ENCODE measurements around the gene NDUFS6. TPM values are rescaled to one million over a fixed set of nuclear protein-coding genes. Genes with fewer than 3 reads are reported as not detected.
A peak's percentile ranks its signal among the peaks of the same experiment; 100 is the strongest.

Gene NDUFS6
- total and polyA plus RNA-seq, 4 donors: 18.0 to 67.9 (median 39.6) TPM

DNA sequence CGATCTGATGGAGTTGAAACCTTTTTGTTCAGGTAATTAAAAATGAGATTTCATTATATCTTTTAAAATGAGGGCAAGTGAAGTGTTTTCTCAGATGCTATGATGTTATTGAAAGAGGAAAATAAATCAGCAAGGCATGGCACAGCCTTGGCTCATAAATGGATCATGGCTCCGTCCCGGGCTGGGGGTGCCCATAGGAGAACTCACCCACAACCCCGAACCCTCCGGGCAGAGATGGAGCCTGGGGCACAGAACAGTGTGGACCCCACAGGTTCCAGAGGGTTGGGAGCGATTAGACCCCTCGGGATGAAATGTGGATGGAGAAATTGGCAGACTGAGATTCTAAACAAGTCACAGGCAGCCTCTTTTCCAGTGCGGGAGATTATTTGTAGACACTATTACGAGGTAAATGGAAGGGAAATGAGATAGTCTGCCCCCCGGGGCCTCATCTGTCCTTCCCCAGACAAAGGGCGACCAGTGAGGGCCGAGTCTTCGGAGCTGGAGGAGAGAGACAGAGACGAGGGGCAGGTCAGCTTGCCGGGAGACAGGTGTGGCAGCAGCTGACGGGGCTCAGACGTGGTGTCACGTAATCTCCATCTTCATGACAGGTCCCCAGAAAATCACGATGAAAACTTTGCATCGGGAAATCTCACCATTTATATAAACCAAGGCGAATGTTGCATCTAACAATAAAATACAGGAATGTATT, 33.7 kb downstream of the NDUFS6 start:
- Histone ChIP-seq H3K4me3 (no peak overlapping the region), H3K27ac (ENCODE audit: low read depth in 1 of 2, low read length in 1 of 2) (no peak overlapping the region), H3K9ac (ENCODE audit: insufficient read depth in 1 of 2, low read length in 2 of 2) (no peak overlapping the region), H3K4me1 (ENCODE audit: control insufficient read depth in 5 of 5, insufficient read depth in 5 of 5, low read length in 5 of 5) (no peaks in the 10 kb centered on the region), H3K36me3 (ENCODE audit: control insufficient read depth in 4 of 4, insufficient read depth in 4 of 4, low read length in 4 of 4) (no peaks in the 10 kb centered on the region), H3K27me3 (ENCODE audit: control insufficient read depth in 3 of 3, insufficient read depth in 3 of 3, low read length in 2 of 3) (peaks cover 0 to 28% (median 12%) of the 10 kb centered on the region in 3 donors), H3K9me3 (ENCODE audit: control insufficient read depth in 4 of 4, insufficient read depth in 3 of 4, low read length in 3 of 4) (no peaks in the 10 kb centered on the region)
- 53 to 63% methylated on average over 21 of the region's 21 CpGs for WGBS, 2 donors
- TF ChIP-seq, protein P1, sequence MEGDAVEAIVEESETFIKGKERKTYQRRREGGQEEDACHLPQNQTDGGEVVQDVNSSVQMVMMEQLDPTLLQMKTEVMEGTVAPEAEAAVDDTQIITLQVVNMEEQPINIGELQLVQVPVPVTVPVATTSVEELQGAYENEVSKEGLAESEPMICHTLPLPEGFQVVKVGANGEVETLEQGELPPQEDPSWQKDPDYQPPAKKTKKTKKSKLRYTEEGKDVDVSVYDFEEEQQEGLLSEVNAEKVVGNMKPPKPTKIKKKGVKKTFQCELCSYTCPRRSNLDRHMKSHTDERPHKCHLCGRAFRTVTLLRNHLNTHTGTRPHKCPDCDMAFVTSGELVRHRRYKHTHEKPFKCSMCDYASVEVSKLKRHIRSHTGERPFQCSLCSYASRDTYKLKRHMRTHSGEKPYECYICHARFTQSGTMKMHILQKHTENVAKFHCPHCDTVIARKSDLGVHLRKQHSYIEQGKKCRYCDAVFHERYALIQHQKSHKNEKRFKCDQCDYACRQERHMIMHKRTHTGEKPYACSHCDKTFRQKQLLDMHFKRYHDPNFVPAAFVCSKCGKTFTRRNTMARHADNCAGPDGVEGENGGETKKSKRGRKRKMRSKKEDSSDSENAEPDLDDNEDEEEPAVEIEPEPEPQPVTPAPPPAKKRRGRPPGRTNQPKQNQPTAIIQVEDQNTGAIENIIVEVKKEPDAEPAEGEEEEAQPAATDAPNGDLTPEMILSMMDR (IDR thresholded peaks at IDR 0.05; ENCODE audit: control extremely low read depth, extremely low read depth): no peak
- DNase-seq (no peak), ATAC-seq (ENCODE audit: insufficient read depth, low FRiP score) (no peak)

DNA sequence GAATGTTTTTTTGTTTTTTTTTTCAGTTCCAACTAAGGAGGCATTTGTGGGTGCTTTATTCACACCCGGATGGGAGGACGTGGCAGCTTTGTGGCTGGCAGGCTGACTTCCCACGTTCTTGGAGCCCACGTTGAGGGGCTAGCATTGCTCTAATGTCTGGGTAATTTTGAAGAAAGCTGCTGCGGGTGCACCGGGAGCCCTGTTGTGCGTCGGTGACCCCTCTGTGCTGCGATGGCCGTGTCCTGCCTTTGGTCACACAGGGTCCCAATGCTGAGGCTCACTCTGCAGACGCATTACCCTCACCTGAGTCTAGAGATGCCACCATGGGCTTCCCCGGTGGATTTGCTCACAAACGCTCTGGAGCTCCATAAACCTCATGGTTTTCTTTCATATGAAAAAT, 34.2 kb downstream of the NDUFS6 start:
- WGBS, 2 donors: 77 to 85% methylated on average over 13 of the region's 13 CpGs

DNA sequence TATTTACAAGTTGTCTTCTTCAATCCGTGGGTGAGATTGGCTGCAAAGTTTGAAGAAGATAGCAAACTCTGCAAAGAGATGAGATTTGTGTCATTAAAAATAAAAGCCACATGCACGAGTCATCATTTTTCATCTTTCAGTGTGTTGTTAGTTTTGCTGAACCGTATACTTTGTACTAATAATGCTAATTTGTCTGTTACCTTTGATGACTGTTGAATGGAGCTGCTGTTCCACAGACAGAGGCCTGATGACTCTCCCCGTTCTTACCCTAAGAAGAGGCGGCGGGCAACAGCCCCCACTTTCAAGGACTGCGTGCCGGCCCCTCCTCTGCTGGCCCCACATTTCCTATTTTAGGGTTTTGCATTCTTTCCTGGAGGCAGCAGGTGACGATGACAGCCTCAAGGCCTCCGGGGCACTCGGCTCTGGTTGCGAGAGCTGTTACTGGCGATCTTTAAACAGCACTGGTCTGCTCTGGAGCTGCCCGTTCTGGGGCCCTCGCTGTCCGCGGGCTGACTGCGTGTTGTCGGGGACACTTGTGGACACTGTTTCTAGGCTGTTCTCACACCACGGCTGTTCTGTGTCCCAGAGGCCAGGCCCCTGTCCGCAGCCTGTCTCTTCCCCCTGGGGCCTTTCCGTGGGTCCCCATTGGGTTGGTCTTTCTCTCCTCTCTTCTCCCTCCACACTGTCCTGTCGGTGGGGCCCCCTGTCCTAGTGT, 35.1 kb downstream of the NDUFS6 start:
- no peak overlapping the region for H3K9ac ChIP-seq (ENCODE audit: insufficient read depth in 1 of 2, low read length in 2 of 2)
- WGBS, 2 donors: 60 to 66% methylated on average over 23 of the region's 23 CpGs
- no peaks in the 10 kb centered on the region for H3K9me3 ChIP-seq (ENCODE audit: control insufficient read depth in 4 of 4, insufficient read depth in 3 of 4, low read length in 3 of 4)
- peaks cover 0 to 39% (median 12%) of the 10 kb centered on the region in 3 donors for H3K27me3 ChIP-seq (ENCODE audit: control insufficient read depth in 3 of 3, insufficient read depth in 3 of 3, low read length in 2 of 3)
- no peak for DNase-seq
- no peaks in the 10 kb centered on the region for H3K4me1 ChIP-seq (ENCODE audit: control insufficient read depth in 5 of 5, insufficient read depth in 5 of 5, low read length in 5 of 5)
- ATAC-seq (ENCODE audit: insufficient read depth, low FRiP score): no peak
- H3K4me3 ChIP-seq: no peak overlapping the region
- TF ChIP-seq, protein P1 (IDR thresholded peaks at IDR 0.05; ENCODE audit: control extremely low read depth, extremely low read depth): no peak
- peak overlapping the region in 1 of 2 donors; percentile 2 for H3K27ac ChIP-seq (ENCODE audit: low read depth in 1 of 2, low read length in 1 of 2)
- H3K36me3 ChIP-seq (ENCODE audit: control insufficient read depth in 4 of 4, insufficient read depth in 4 of 4, low read length in 4 of 4): no peaks in the 10 kb centered on the region

More for the DNA sequence above, 34.2 kb downstream of the NDUFS6 start:
- H3K9ac ChIP-seq (ENCODE audit: insufficient read depth in 1 of 2, low read length in 2 of 2): no peak overlapping the region
- ATAC-seq (ENCODE audit: insufficient read depth, low FRiP score): no peak
- H3K27me3 ChIP-seq (ENCODE audit: control insufficient read depth in 3 of 3, insufficient read depth in 3 of 3, low read length in 2 of 3): peaks cover 0 to 33% (median 12%) of the 10 kb centered on the region in 3 donors
- H3K27ac ChIP-seq (ENCODE audit: low read depth in 1 of 2, low read length in 1 of 2): no peak overlapping the region
- TF ChIP-seq, protein P1 (IDR thresholded peaks at IDR 0.05; ENCODE audit: control extremely low read depth, extremely low read depth): no peak
- no peaks in the 10 kb centered on the region for H3K36me3 ChIP-seq (ENCODE audit: control insufficient read depth in 4 of 4, insufficient read depth in 4 of 4, low read length in 4 of 4)
- no peak overlapping the region for H3K4me3 ChIP-seq
- H3K9me3 ChIP-seq (ENCODE audit: control insufficient read depth in 4 of 4, insufficient read depth in 3 of 4, low read length in 3 of 4): no peaks in the 10 kb centered on the region
- no peaks in the 10 kb centered on the region for H3K4me1 ChIP-seq (ENCODE audit: control insufficient read depth in 5 of 5, insufficient read depth in 5 of 5, low read length in 5 of 5)
- DNase-seq: no peak
